GM12892 (cell line): ENCODE data around the gene SDF2. TPM values are rescaled to one million over a fixed set of nuclear protein-coding genes. Genes with fewer than 3 reads are reported as not detected.

Experiments
- DNase-seq: peaks from one replicate; pipeline ENCODE4 v3.0.0; 2011; ENCODE audit not compliant: insufficient read length
- FAIRE-seq: peaks from 2 replicates; lab custom pipeline; 2011; peaks lifted over from hg19 to GRCh38; lab: Jason Lieb, UNC
- POLR2A ChIP-seq: IDR thresholded peaks from 2 replicates; pipeline ENCODE4 v1.6.1; 2011; ENCODE audit warnings: low read depth, low read length, control low read depth
- POLR2AphosphoS5 ChIP-seq: IDR thresholded peaks from 2 replicates; pipeline ENCODE4 v1.6.1; 2011; ENCODE audit warnings: low read depth, low read length, control low read depth
- TAF1 ChIP-seq: IDR thresholded peaks from 2 replicates; pipeline ENCODE4 v1.6.1; 2011; ENCODE audit warnings: low read depth, mild to moderate bottlenecking, control low read depth, low read length, borderline replicate concordance
- polyA plus RNA-seq: library from polyadenylated mRNA; unstranded; fragments of >200 nt; gene quantifications from one replicate; pipeline ENCODE4 v1.2.1, GENCODE V29; 2012; ENCODE audit warnings: missing spikeins, inconsistent platforms; ENCODE audit not compliant: missing spikeins

The SDF2 gene
- polyA plus RNA-seq: 34.9 TPM

GRCh38 chr17:28661635-28662526 lies at the start of gene SDF2, which contains the start of gene SUPT6H:
Gene SDF2, minus strand, starts transcription at chr17:28661906. Its CDS starts 30 bp downstream, at chr17:28661876.
Gene SUPT6H, plus strand, starts transcription at chr17:28662205. Its CDS starts 11,197 bp downstream, at chr17:28673402.
- TF ChIP-seq TAF1: peak; percentile 57; the same call in 1 of the 2 replicates
- TF ChIP-seq POLR2AphosphoS5: peak; percentile 91
- peak; percentile 88; the same call in 1 of the 2 replicates for TF ChIP-seq POLR2A
- DNase-seq (peak; percentile 81), FAIRE-seq (peak; percentile 96)

DNA sequence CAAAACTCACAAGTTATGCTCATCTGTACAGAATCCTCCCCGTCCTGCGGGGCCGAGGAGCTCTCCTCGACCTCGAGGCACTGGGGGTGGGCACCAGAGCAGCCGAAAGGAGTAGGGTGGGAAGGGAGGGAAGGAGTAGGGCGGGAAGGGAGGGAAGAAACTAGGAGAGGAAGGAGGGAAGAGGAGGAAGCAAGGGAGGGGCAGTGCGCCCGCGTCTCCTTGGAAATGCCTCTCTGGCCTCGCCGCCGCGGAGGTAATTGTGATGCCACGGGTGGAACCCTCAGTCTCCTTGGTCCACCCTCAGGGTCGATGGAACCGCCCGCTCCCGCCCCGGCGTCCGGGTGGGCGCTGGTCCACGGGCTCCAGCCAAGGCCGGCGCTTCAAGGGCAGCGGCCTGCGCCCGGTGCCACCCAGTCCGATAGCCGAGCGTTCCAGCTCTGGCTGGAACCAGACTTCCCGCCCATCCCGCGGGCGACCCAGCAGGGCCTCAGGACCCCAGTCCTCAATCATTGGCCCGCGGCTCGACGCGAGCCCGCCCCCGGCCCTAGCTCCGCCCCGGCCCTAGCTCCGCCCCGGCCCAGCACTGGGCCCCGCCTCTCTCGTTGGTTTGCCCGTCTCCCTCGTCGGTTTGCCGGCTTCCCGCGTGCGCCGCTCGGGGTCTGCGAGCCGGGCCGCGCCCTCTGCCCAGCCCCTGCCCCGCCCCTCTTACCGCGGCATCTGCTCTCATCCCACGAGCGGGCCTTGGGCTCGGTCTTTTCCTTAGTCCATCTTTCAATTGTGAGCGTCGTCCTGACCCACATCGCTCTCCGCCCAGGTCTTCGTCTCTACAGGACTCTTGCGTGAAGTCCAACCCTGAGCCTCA lies 49.4 kb upstream of the SDF2 start:
- TF ChIP-seq POLR2A (peak; percentile 80), POLR2AphosphoS5 (peak; percentile 55), TAF1 (no peak)
- FAIRE-seq (no peak), DNase-seq (peak; percentile 94)

GRCh38 chr17:28707339-28707720 lies 45.6 kb upstream of the SDF2 start:
- FAIRE-seq (no peak), DNase-seq (no peak)
- TF ChIP-seq POLR2A: no peak
- TF ChIP-seq POLR2AphosphoS5: no peak
- no peak for TF ChIP-seq TAF1

GRCh38 chr17:28706471-28707338 lies 45.0 kb upstream of the SDF2 start:
- TF ChIP-seq POLR2A: no peak
- TF ChIP-seq POLR2AphosphoS5: no peak
- TF ChIP-seq TAF1: no peak
- FAIRE-seq: no peak
- DNase-seq: no peak

- no peak for TF ChIP-seq POLR2AphosphoS5
- no peak for TF ChIP-seq POLR2A
- TF ChIP-seq TAF1: no peak
- FAIRE-seq (no peak), DNase-seq (no peak)
These were observed 44.1 kb upstream of the SDF2 start for GRCh38 chr17:28705728-28706334.

- no peak for FAIRE-seq
- TF ChIP-seq POLR2AphosphoS5 (no peak), TAF1 (no peak)
These were observed 43.5 kb upstream of the SDF2 start for GRCh38 chr17:28705074-28705659.

GRCh38 chr17:28704219-28704858 lies 42.6 kb upstream of the SDF2 start:
- DNase-seq (no peak), FAIRE-seq (no peak)
- TF ChIP-seq POLR2AphosphoS5 (no peak), TAF1 (no peak), POLR2A (no peak)

More at GRCh38 chr17:28705074-28705659, 43.5 kb upstream of the SDF2 start:
- DNase-seq: no peak

GRCh38 chr17:28703552-28704218 lies 42.0 kb upstream of the SDF2 start:
- no peak for TF ChIP-seq POLR2A
- no peak for TF ChIP-seq POLR2AphosphoS5
- TF ChIP-seq TAF1: no peak
- FAIRE-seq: no peak
- no peak for DNase-seq

GRCh38 chr17:28702752-28703150 lies 41.0 kb upstream of the SDF2 start:
- FAIRE-seq: no peak
- DNase-seq: no peak
- TF ChIP-seq POLR2AphosphoS5: no peak
